ENCODE measurements around the gene KRTAP12-3. TPM values are rescaled to one million over a fixed set of nuclear protein-coding genes. Genes with fewer than 3 reads are reported as not detected.

Gene KRTAP12-3
- total RNA-seq, 4 donors from 2014 or later, result not detected

DNA sequence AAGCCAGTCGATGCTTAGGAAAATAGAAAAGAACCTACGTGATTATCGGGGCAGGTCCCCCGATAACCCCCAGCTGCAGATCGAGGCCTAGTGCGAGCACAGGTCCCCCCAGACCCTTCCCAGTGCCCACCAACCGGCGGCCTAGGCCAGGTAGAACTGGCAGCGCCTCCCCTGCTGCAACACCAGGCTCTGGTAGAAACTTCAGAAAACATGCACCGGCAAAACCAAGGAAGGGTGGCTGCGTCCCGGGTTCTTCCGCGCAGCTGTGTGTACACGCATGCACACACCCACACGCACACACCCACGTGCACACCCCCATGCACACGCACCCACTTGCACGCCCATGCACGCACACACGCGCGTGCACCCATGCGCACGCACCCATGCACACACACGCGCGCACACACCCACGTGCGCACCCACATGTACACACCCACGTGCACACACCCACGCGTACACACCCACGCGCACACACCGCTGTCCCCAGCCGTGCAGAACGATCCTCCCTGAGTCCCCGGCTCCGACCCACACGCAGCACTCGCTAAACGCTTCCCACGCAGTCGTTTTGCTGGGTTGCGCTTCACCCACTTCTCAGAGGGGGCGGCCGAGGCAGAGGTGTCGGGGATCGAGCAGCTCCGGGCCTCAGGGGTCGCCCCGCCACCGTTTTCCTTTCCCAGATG is 48.4 kb downstream of the KRTAP12-3 start:
- peak in 2 of 3 donors; percentile 40 for DNase-seq
- Histone ChIP-seq H3K27me3 (peaks cover 0 to 17% of the 10 kb centered on the region in 2 donors), H3K9me3 (peaks cover 0 to 6% (median 2%) of the 10 kb centered on the region in 4 donors), H3K36me3 (no peaks in the 10 kb centered on the region), H3K4me3 (no peak overlapping the region), H3K4me1 (peaks cover 0 to 4% (median 0%) of the 10 kb centered on the region in 4 donors), H3K27ac (no peak overlapping the region)
- TF ChIP-seq, protein P1, sequence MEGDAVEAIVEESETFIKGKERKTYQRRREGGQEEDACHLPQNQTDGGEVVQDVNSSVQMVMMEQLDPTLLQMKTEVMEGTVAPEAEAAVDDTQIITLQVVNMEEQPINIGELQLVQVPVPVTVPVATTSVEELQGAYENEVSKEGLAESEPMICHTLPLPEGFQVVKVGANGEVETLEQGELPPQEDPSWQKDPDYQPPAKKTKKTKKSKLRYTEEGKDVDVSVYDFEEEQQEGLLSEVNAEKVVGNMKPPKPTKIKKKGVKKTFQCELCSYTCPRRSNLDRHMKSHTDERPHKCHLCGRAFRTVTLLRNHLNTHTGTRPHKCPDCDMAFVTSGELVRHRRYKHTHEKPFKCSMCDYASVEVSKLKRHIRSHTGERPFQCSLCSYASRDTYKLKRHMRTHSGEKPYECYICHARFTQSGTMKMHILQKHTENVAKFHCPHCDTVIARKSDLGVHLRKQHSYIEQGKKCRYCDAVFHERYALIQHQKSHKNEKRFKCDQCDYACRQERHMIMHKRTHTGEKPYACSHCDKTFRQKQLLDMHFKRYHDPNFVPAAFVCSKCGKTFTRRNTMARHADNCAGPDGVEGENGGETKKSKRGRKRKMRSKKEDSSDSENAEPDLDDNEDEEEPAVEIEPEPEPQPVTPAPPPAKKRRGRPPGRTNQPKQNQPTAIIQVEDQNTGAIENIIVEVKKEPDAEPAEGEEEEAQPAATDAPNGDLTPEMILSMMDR (IDR thresholded peaks at IDR 0.05), result no peak
- TF ChIP-seq POLR2A (IDR thresholded peaks at IDR 0.05), result no peak

DNA sequence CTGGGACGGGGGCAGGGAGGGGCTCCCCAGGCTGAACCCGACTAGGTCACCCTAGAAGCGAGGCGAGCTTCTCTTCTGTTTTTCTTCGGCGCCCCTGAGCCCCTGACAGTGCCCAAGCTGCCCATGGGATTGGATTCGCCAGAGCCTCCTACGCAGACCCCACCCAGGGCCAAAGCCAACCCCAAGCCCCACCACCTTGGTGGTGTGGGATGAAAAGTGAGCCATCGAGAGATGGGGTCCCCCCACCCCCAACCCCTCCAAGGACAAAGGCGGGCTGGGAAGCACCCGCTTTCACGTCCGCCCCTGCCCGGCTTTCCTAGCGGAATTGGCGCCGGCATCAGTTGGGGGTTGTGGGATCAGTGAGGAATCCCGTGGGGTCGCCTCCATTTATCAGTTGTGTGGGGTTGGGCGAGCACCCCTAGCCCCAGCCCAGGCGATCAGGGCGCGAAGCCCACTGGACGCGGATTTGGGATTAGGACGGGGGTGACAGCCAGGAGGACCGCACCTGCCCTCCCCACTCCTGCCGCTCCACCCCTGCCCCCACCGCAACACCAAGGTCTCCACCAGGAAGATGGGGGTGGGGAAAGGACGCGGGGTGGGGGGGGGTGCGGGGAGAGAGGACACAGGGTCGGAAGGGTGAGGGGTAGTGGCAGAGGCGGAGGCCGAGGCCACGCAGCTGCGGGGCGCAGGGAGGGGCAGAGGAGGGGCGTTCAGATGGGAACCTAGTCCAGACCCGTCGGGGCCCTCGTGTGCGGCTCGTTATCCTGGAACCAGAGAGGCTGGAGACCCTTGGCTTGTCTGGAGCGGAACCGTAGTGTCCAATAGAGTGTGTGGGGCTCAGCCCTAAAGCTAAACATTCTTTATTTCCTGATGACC is 49.2 kb downstream of the KRTAP12-3 start:
- Histone ChIP-seq H3K36me3 (no peaks in the 10 kb centered on the region), H3K27me3 (peaks cover 0 to 25% of the 10 kb centered on the region in 2 donors), H3K4me3 (no peak overlapping the region), H3K9me3 (peaks cover 0 to 6% (median 2%) of the 10 kb centered on the region in 4 donors), H3K27ac (no peak overlapping the region), H3K4me1 (peaks cover 0 to 11% (median 0%) of the 10 kb centered on the region in 4 donors)
- no peak for TF ChIP-seq POLR2A (IDR thresholded peaks at IDR 0.05)
- TF ChIP-seq, protein P1 (IDR thresholded peaks at IDR 0.05), result no peak
- DNase-seq, result peak in 1 of 3 donors; percentile 38

Small RNA genes lying within 50 kb of the gene (small RNA-seq; reads per million reads assigned to genes)
- 0 reads per million in 2 donors for gene KRTAP12-6P

Other genes starting within 250 kb of the KRTAP12-3 start
- 1 to 10 TPM; 1.7 to 6.6 (median 2.2) TPM for gene LRRC3, start 202.4 kb upstream of the KRTAP12-3 start, total RNA-seq
- gene KRTAP10-1, start 117.7 kb upstream of the KRTAP12-3 start, total RNA-seq, result not detected
- not detected for gene KRTAP10-2, start 106.4 kb upstream of the KRTAP12-3 start, total RNA-seq
- not detected for gene KRTAP10-3, start 99.1 kb upstream of the KRTAP12-3 start, total RNA-seq
- not detected for gene KRTAP10-4, start 84.2 kb upstream of the KRTAP12-3 start, total RNA-seq
- not detected for gene KRTAP10-5, start 77.3 kb upstream of the KRTAP12-3 start, total RNA-seq
- gene KRTAP10-6, start 65.4 kb upstream of the KRTAP12-3 start, total RNA-seq, result not detected
- not detected for gene KRTAP10-7, start 57.3 kb upstream of the KRTAP12-3 start, total RNA-seq
- gene KRTAP10-8, start 45.9 kb upstream of the KRTAP12-3 start, total RNA-seq, result not detected
- gene KRTAP10-9, start 30.8 kb upstream of the KRTAP12-3 start, total RNA-seq, result not detected
- gene KRTAP10-10, start 20.6 kb upstream of the KRTAP12-3 start, total RNA-seq, result not detected
- gene KRTAP10-11, start 11.5 kb upstream of the KRTAP12-3 start, total RNA-seq, result not detected
- not detected for gene KRTAP12-4, start 3.3 kb upstream of the KRTAP12-3 start, total RNA-seq
- not detected for gene KRTAP12-2, start 9.0 kb downstream of the KRTAP12-3 start, total RNA-seq
- gene KRTAP12-1, start 24.2 kb downstream of the KRTAP12-3 start, total RNA-seq, result not detected
- not detected for gene KRTAP10-12, start 39.2 kb downstream of the KRTAP12-3 start, total RNA-seq
- gene TSPEAR, start 53.6 kb downstream of the KRTAP12-3 start, total RNA-seq, result under 1 TPM in 1 of 4 donors, not detected in 3; 0.47 TPM
- 100 to 1,000 TPM in 2 of 4 donors, 10 to 100 TPM in 2; 68.8 to 116 (median 95.1) TPM for gene UBE2G2, start 143.9 kb downstream of the KRTAP12-3 start, total RNA-seq
- 10 to 100 TPM; 42.6 to 57.6 (median 49.8) TPM for gene SUMO3, start 160.1 kb downstream of the KRTAP12-3 start, total RNA-seq
- gene PTTG1IP, start 215.8 kb downstream of the KRTAP12-3 start, total RNA-seq, result 100 to 1,000 TPM in 3 of 4 donors, 10 to 100 TPM in 1; 69.3 to 495 (median 390) TPM